ENCODE data around the gene EFNB1. TPM values are rescaled to one million over a fixed set of nuclear protein-coding genes. Genes with fewer than 3 reads are reported as not detected.

EFNB1 gene
- total RNA-seq, 1 donor from 2014 or later: 59.8 TPM

DNA sequence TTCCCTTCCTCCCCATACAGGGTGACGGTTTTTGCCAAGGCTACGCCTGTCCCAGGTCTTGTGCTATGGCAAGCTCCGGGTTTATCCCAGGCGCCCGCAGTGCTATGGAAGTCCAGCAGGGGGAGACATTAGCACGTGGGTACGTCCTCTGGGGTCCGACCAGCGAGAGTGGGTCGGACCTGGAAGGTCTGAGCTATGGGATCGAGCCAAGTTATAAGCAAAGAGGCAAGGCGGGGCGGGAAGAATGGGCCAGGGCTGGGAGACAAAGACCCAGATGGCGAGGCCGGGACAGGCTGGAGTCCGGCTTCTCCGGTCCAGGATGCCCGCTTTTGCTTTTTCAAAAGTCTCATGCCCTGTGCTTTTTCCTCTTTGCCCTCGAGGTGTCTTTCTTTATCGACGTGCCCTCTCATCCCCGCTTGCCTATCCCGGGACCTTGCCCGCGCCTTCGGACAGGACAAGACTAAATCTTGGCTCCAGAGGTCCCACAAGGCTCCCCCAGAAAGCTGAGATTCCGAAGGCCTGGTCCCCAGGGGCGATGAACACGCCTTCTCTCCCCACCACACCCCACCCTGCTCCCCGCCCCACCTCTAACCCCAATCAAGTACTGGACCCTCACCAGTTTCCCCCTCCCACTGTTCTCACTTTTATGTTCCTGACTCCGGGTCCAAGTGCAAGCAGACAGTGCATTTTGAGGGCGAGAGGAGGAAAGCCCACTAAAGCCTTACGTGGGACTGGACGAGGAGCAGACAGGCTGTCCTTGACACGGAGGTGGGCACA, 785 bp upstream of the EFNB1 start:
- peak; percentile 88 for DNase-seq (ENCODE audit: low spot score)

DNA sequence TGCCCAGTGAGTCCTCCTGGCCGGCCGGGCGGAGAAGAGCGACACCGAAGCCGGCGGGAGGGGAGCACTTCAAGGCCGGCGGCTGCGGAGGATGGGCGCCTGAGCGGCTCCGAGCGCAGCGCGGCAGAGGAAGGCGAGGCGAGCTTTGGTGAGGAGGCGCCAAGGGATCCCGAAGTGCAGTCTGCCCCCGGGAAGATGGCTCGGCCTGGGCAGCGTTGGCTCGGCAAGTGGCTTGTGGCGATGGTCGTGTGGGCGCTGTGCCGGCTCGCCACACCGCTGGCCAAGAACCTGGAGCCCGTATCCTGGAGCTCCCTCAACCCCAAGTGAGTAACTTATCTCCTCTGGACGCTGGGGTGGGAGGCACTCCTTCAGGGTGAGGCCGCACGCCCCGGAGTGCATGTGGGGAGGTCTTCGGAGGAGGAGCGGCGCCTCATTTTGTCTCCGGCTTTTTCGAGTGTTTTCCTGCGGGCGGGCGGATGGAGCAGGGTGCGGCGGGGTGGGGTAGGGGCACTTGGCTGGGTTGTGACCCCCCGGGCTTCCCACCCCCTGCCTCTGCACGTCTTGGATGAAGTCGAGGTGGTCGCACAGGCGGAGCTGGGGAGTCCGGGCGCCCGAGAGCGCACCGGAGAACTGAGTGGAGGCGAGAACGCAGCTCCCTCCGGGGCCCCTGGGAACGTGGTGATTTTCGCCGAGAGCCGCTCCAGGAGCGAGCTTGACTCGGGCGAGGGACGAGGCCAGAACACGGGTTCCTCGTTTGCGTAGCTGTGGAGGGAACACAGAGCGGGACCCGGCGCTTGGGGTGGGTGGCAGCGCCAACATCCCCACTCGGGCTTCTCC, 979 bp downstream of the EFNB1 start:
- DNase-seq (ENCODE audit: low spot score): peak; percentile 48

DNA sequence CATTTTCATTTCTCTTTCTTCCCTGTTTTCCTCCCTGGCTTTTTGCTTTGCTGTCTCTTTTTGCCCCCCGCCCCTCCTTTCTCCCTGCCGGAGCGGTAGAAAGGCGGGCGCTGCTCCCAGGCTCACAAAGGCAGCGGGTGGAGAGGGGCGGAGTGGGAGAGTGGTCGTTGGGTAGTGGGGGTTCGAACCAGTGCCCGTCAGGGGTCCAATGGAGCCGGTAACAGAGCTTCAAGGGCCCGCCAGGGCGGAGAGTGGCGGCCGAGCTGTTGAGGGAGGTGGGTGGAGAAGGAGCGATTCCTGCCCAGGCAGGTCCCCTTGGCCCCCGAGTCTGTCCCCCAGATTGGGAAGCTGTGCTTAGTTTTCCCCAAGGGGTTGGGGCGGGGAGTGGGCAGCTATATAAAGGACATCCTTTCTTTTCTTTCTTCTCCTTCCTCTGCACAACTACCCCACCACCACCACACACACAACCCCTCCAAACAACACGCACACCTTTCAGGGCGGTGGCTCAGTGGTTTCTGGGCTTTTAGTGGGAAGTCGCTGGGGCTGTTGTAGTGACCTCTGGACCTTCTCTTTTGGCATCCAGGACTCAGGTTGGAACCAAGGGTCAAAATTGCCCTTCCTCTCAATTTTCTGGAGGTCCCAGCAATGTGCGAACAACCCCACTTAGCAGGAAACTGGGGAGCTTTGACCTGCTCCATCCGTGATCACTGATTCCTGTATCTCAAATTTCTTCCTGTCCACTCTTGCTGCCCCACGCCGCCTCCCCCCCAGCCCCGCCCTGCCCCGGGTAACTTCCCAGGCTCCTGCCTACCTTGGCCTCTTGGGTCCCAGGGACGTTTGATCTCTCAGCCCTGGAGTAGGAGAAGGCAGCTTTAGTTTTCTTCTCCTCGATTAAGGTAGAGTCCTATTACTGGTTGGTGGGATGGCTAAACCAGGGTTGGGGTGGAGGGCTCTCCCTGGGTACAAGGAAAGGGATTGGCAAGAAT, 1.9 kb downstream of the EFNB1 start:
- peak; percentile 47 for DNase-seq (ENCODE audit: low spot score)

DNA sequence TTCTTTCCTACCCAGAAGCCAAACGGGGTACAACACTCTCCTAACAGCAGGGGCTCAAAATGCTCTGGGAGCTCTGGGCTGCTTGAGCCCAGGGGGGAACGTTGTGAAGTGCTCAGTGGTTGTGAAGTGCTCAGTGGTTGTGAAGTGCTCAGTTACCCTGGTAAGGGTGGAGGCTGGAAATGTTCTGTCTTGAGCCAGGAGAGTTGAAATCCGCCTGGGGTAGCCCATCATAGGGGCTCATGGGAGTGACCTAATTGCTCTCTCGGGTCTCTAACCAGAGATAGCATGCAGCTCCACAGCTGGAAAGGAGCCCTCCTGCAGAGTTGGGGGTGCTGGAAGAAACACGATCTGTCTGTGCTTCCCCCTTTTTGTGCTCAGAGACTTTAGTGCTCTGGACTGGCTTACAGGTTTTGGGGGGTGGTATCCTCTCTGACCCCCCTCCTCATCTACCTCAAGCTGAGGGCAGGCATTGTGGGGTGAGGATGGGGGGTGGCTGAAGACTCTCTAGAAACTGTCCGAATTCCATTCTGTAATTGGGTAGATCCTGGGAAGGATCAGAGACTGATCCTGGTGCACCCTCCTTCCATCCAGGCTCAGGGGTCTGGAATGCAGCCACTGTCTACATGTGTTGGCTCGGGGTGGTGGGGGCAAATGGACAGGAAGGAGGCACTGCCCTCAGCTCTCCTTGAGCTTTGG, 2.7 kb downstream of the EFNB1 start:
- DNase-seq (ENCODE audit: low spot score): peak; percentile 36

DNA sequence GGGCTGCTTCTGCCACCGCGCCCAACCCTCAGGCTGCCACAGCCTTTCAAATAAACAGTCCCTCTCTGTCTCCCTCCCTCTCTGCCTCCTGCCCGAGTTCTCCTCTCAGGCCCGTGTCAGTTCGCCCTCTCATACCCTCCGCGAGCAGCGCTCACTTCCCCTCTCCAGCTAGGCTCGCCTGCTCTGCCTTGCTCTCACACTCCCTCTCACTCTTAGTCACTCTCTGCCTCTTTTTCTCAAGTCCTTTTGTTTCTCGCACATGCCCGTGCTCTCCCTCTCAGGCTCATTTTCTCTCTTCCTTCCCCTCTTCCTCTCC, 3.2 kb downstream of the EFNB1 start:
- peak; percentile 72 for DNase-seq (ENCODE audit: low spot score)

DNA sequence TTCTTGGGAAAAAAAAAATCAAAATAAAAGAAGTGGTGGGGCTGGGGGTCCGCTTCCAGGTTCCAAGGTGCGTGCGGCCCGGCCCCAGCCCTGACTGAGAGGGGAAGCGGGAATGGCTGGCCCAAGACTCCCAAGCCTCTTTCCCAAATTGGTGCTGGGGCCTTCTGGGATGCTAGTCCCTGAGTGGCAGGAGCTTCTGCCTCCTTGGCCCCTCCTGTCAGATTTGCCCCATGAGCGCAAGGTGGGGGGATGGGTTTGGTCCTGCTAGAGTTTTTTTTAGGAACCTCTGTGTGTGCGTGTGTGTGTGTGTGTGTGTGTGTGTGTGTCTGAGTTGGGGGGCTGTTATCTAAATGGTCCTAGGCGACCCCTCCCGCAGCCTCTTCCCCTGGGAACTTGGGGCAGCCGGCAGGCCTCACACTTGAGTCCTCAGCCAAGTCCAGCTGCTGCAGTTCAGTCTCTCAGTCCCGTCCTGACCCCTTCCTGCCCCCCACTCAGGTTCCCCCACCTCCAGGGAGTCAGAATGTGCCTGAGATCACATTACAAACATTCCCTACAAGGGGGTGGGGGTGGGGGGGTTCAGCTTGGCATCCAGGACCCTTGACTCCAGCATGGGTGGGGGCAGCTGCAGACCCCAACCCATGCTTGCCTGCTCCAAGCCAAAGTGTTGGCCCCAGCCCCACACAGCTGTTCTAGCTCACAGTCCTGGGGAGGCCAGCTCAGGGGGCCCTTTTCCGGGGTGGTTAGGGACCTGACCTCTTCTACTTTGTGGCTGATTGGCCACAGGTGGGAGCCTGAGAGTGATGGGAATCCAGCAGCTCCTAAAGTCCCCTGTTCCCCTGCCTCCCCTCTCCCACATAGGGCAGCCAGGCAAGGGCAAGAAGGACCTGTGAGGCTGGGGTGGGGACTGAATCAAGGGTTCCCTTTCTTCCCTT, 4.0 kb downstream of the EFNB1 start:
- DNase-seq (ENCODE audit: low spot score): peak; percentile 39

DNA sequence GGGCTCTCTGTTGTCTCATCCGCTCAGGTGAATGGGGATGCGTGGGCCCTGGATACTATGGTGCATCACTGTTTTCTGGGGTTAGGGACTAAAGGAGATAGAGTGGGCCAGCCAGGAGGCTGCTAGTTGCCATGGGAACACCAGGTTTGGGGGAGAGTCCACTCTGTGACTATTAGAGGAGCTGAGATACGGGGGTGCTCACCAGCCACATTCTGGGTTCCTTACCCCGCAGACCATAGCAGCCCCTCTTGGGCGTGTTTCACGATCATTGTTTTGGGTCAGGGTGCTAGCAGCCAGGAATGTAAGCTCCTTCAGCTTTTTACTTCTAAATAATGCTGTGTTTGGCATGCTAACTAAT, 4.6 kb downstream of the EFNB1 start:
- no peak for DNase-seq (ENCODE audit: low spot score)

DNA sequence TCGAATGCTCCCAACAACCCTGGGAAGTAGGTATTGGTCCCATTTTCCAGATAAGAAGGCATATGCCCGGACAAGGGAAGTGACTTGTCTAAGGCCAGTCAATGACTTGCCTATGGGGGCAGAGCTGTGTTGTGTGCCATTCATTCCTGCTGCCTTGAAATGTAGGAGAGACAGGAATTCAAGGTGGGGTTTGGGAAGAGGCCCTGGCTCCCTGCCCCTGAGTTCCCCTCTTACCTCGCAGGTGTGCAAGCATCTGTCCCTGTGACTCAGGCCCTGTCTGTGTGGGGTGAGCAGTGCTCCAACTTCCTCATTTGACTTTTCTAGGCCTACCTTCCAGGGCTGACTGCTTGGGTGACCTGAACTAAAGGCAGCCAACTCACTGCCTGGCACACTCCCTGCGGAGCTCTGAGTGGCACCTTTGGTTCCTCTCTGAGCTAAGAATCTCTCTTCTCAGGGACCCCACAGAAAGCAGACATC, 5.1 kb downstream of the EFNB1 start:
- peak; percentile 46 for DNase-seq (ENCODE audit: low spot score)

DNA sequence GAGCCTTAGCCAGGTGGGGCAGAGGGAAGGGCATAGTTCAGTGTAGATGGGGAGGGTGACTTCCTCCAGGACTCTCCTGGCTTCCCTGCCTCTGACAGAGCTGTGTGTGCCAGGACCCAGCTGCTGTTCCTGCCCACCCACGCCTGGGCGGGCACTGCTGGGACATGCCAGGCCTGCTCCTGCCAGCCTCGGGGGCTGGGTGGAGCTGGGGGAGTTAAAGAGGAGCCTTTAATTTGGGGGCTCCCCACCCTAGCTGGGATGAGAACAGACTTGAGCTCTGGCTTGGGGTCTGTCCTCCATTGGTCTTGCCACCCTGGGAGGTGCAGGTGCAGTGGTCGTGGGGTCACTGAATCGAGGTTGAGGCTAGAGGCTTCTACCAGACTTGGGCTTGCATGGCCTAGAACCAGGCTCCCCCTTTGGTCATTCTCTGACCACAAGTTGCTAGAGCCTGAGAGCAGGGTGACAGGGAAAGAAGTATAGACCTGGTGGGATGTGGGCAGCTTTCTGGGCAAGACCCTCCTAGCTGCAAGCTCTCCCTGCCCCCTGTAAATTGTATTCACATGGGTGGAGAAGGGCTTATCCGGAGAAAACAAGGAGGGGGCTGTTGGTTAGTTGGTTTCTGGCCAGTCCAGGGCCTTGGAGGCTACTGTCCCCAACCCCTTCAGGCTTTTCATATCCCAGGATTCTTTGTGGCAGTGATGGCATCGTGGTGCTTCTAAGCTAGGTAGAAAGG, 5.7 kb downstream of the EFNB1 start:
- peak; percentile 44 for DNase-seq (ENCODE audit: low spot score)

DNA sequence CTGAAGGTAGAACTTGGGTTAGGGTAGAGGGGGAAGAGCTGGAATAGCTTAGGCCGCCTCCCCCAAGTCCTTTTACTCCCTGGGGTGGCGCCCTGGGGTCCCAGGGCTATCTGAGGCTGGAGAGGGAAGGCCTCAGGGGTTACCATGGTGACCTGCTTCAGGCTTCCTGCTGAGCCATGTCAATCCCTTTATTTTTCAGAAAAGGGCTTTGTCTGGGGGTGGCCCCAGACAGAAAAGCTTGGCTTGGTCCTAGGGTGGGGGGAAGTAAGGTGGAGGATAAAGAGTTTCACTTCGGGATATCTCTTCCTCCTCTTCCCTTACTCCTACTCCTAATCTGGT, 6.3 kb downstream of the EFNB1 start:
- no peak for DNase-seq (ENCODE audit: low spot score)

DNA sequence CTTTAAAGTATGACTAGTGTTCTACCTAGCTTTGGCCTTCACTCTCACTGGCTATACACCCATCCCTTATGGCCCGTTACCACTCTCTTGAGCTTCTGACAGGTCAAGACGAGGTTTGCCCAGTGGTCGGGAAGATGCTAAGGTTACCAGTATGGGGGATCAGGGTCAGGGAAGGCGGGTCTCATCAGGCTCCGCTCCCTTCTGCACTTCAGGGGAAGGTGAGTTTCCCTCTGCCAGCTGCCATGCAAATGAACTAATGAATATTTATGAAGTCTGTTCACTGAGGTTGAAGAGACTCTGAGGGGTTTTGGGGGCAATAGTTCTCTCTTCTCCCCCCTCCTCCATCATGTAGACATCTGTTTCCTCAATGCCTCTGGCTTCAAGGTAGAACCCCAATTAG, 6.6 kb downstream of the EFNB1 start:
- DNase-seq (ENCODE audit: low spot score): peak; percentile 14

DNA sequence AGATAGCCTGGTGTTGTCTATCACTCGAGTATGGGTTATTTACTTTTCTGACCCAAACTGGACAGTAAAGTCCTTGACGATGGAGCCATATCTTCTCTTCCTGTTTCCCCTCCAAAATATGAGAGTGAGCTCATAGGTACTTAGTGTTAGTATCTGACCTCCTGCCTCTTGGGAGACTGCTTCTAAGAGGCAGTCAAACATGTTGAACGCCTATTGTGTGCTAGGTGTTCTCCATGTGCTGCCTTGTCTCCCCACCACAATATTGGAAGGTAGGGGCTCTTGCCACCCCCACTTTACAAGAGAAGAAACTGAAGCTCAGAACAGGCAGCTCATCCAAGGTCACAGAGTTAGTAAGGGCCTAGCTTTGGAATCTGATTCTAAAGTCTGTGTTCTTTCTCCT, 8.3 kb downstream of the EFNB1 start:
- no peak for DNase-seq (ENCODE audit: low spot score)

DNA sequence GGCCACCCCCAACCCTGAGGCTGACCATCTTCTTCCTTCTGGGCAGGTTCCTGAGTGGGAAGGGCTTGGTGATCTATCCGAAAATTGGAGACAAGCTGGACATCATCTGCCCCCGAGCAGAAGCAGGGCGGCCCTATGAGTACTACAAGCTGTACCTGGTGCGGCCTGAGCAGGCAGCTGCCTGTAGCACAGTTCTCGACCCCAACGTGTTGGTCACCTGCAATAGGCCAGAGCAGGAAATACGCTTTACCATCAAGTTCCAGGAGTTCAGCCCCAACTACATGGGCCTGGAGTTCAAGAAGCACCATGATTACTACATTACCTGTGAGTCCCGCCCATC, 9.7 kb downstream of the EFNB1 start:
- no peak for DNase-seq (ENCODE audit: low spot score)

DNA sequence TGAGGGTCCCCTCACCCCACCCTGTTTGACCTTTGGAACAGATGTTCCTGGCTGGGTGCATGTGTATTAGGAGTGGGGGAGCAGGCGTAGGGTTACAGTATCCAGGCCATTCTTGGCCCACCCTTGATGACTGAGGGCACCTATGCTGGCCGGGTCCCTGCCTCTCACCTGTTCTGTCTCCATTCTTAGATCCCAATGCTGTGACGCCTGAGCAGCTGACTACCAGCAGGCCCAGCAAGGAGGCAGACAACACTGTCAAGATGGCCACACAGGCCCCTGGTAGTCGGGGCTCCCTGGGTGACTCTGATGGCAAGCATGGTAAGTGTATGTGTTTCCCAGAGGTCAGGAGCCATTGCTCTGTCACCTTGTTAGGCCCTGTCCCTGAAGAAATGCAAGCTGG, 10.9 kb downstream of the EFNB1 start:
- no peak for DNase-seq (ENCODE audit: low spot score)

DNA sequence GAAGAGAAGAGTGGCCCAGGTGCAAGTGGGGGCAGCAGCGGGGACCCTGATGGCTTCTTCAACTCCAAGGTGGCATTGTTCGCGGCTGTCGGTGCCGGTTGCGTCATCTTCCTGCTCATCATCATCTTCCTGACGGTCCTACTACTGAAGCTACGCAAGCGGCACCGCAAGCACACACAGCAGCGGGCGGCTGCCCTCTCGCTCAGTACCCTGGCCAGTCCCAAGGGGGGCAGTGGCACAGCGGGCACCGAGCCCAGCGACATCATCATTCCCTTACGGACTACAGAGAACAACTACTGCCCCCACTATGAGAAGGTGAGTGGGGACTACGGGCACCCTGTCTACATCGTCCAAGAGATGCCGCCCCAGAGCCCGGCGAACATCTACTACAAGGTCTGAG, 11.4 kb downstream of the EFNB1 start:
- no peak for DNase-seq (ENCODE audit: low spot score)

DNA sequence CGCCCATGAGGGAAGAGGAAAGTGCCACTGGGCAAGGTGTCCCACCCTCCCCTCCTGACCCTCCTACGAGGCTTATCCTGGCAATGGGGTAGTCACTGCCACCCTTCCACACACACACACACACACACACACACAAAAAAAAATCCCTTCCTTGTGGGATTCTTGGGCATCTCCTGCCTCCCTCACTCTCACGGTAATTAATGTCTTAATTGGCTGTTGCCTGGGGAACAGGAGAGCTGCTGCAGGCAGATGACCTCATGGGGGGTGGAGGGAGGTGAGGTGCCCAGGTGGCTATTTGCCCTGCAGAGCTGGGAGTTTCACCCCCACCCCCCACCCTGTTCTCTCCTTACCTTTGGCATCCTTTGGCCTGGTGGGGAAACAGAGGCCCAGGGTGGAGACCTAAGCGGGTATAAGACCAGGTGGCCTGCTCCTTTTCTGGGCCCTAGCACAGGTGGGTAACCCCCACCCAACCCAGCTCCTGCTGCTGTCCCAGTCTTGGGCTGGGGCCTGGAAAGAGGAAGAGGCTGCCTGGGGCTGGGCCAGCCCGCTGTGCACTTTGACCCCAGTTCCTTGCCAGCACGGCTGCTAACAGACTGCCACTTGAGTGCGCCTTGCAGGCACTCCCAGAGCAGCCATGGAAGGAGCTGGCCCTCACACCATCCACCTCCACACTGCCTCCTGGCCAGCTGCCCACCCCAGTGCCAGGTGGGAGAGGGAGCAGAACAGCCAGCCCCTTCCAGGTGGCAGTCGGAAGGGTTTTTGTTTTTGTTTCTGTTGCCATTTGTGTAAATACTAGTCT, 12.6 kb downstream of the EFNB1 start:
- DNase-seq (ENCODE audit: low spot score): no peak

DNA sequence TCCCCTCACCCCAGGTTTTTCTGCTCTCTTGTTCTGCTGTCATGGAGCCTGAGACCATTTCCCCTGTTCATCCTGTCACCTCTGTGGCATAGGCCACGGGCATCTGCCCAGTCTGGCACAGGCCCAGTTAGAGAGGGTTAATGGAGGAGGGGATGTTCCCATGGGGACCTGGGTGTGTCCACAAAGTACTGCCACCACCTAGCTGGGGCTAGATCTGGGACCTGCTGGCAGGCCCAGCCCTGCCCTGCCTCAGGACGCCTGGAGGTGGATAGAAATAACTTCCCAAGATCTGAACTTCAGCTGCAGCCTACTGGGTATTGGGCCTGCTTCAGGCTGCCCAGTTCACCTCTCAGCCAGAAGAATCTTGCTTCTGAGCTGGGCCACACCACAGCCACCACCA, 13.5 kb downstream of the EFNB1 start:
- no peak for DNase-seq (ENCODE audit: low spot score)

DNA sequence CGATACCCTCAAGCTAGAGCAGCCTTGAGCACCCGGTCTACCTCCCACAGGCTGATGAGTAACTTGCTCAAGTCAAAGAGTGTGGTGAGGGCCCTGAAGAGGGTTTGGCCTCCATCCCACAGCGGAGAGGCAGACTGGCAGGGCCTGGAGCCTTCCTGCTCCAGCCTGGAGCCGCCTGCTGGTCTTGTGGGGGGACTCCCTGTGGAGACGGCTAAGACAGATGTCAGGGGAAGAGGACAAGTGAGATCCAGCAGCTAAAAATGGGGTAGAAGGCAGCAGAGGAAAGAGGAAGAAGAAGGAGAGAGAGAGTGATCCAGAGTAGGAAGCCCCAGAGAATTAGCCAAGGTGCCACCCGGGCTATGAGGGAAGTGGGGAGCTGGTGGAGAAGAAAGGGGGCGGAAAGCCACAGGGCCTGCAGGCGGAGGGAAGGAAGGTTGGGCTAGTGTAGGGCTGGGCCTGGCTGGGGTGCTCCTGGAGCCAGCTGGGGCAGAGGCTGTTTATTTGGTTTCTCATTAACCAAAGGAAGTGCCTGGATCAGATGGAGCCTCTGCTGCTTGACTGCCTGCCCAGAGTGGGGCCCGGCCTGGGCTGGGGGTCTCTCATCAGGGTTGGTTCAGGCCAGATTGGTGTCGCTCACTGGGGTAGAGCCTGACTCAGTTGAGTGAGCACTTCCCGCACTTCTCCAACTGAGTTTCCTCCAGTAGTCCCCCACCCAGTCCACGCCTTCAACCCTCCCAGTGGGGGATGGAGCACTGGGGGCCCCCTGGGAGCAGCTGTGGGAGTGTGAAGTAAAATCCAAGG, 14.2 kb downstream of the EFNB1 start:
- DNase-seq (ENCODE audit: low spot score): no peak

Data from ureter (tissue), 1 donor.